Ovary (tissue), 3 donors: ENCODE results near the gene P2RX2.

Source experiments
- CTCF ChIP-seq, 3 donors: fragments of 450-650 bp in 2 of 3; fragments of 200-600 bp in 1 of 3; IDR thresholded peaks; one replicate each; pipeline versions ENCODE4 v1.5.1 to v1.8.0; 2016 to 2022; ENCODE audit warnings: antibody characterized with exemption in 3 of 3, mild to moderate bottlenecking in 1 of 3
- EP300 ChIP-seq: sonication (generic); formaldehyde crosslinking; IDR thresholded peaks from one replicate; pipeline ENCODE4 v1.6.1; 2017; ENCODE audit warnings: antibody characterized with exemption
- POLR2A ChIP-seq: fragments of 450-650 bp; IDR thresholded peaks from one replicate; pipeline ENCODE4 v1.6.1; 2017; ENCODE audit warnings: antibody characterized with exemption, mild to moderate bottlenecking, moderate library complexity
- donor health status: DM: no; HTN: no; CAD: no.

GRCh38 chr12:132639956-132640520 is 21.5 kb downstream of the P2RX2 start:
- no peak for TF ChIP-seq CTCF (IDR thresholded peaks at IDR 0.05)
- no peak for TF ChIP-seq EP300
- no peak for TF ChIP-seq POLR2A
